22Rv1 (cell line): ENCODE measurements around the gene PDE1A.

Source experiments
- ZFX ChIP-seq: fragments of 450-650 bp; IDR thresholded peaks from 2 replicates; pipeline ENCODE4 v1.6.1; 2017; ENCODE audit warnings: antibody characterized with exemption, borderline replicate concordance
- TF ChIP-seq, protein P1 (sequence below): fragments of 450-650 bp; IDR thresholded peaks from 2 replicates; pipeline ENCODE4 v1.5.1; 2017; ENCODE audit warnings: mild to moderate bottlenecking

DNA sequence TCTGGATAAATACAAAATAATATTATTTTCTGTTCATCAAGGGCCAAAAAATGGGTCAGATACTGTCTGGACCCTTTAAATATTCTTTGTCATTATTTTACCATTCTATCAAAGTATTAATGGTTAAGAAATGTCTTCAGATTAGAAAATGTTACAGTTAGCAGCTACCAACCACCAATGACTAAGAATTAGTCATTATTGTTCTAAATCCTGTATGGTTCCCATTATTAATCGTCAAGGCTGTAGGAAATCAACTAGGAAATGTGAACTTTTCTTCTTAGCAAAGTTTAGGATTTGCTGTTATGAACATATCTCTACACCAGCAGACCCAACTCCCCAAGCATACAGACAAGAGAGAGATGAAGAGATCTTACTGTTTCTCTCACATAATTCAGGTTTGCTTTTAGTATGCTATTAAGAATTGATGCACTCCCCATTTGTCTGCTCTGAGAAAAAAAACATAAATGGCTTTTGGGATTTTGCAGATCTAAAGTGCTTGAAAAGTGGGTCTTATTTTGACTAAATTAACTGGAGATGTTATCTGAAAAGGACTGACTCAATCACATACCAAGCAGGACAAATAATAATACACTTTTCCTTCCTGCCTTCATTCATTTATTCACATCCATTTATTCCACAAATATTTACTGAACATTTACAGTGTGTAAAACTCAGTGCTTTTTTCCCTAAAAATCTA lies 293.5 kb downstream of the PDE1A start:
- TF ChIP-seq, protein P1, sequence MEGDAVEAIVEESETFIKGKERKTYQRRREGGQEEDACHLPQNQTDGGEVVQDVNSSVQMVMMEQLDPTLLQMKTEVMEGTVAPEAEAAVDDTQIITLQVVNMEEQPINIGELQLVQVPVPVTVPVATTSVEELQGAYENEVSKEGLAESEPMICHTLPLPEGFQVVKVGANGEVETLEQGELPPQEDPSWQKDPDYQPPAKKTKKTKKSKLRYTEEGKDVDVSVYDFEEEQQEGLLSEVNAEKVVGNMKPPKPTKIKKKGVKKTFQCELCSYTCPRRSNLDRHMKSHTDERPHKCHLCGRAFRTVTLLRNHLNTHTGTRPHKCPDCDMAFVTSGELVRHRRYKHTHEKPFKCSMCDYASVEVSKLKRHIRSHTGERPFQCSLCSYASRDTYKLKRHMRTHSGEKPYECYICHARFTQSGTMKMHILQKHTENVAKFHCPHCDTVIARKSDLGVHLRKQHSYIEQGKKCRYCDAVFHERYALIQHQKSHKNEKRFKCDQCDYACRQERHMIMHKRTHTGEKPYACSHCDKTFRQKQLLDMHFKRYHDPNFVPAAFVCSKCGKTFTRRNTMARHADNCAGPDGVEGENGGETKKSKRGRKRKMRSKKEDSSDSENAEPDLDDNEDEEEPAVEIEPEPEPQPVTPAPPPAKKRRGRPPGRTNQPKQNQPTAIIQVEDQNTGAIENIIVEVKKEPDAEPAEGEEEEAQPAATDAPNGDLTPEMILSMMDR: no peak
- no peak for TF ChIP-seq ZFX
